NT2/D1 (cell line): ENCODE measurements around the gene POLE4.

Experiments
- YY1 ChIP-seq: IDR thresholded peaks from 2 replicates; pipeline ENCODE4 v1.6.1; 2011; ENCODE audit not compliant: insufficient read length, insufficient read depth
- ZNF274 ChIP-seq: IDR thresholded peaks from 2 replicates; pipeline ENCODE4 v1.6.1; 2011; ENCODE audit warnings: mild to moderate bottlenecking, low read depth, low read length

- TF ChIP-seq YY1 = no peak
- no peak for TF ChIP-seq ZNF274
Observed at GRCh38 chr2:75018162-75018561, 59.7 kb downstream of the POLE4 start.
